GM10266 (cell line): ENCODE data around the gene SLC29A3.

ENCODE experiments used
- DNase-seq: peaks from one replicate; pipeline ENCODE4 v3.0.0; 2012; ENCODE audit errors: extremely low spot score
- CTCF ChIP-seq: IDR thresholded peaks from 2 replicates; pipeline ENCODE4 v1.5.1; 2012; ENCODE audit warnings: mild to moderate bottlenecking, low read depth; ENCODE audit not compliant: control insufficient read depth, insufficient read depth; ENCODE audit errors: missing control alignments

SLC29A3 gene

GRCh38 chr10:71325267-71325666 lies 6.2 kb downstream of the SLC29A3 start:
- no peak for DNase-seq
- no peak for TF ChIP-seq CTCF

- DNase-seq, result no peak
- no peak for TF ChIP-seq CTCF
Measured at GRCh38 chr10:71326464-71326881, 7.4 kb downstream of the SLC29A3 start.

- TF ChIP-seq CTCF, result no peak
Measured at GRCh38 chr10:71330789-71331404, 11.8 kb downstream of the SLC29A3 start.

GRCh38 chr10:71331736-71332135 lies 12.7 kb downstream of the SLC29A3 start:
- TF ChIP-seq CTCF, result no peak
- no peak for DNase-seq

More at GRCh38 chr10:71330789-71331404, 11.8 kb downstream of the SLC29A3 start:
- no peak for DNase-seq

- TF ChIP-seq CTCF, result no peak
- no peak for DNase-seq
Measured at GRCh38 chr10:71332466-71332865, 13.4 kb downstream of the SLC29A3 start.

- no peak for TF ChIP-seq CTCF
- no peak for DNase-seq
Measured at GRCh38 chr10:71333129-71333887, 14.2 kb downstream of the SLC29A3 start.

- DNase-seq, result no peak
- TF ChIP-seq CTCF, result no peak
Measured at GRCh38 chr10:71334221-71334791, 15.2 kb downstream of the SLC29A3 start.
